Measurements from ENCODE around the gene NPPC.

- TF ChIP-seq EZH2 (IDR thresholded peaks at IDR 0.05; ENCODE audit: low read length, unreplicated experiment) = no peak
- TF ChIP-seq CTCF (conservative IDR thresholded peaks at IDR 0.05; ENCODE audit: low read depth, low read length) = no peak
- TF ChIP-seq EZH2phosphoT487 (IDR thresholded peaks at IDR 0.05; ENCODE audit: borderline replicate concordance, low read length) = no peak
Measured at GRCh38 chr2:231966886-231967285, 40.7 kb upstream of the NPPC start.
